ENCODE results near the gene SPTLC2.

The SPTLC2 gene

GRCh38 chr14:77467801-77468200 lies 148.6 kb downstream of the SPTLC2 start:
- no peak for DNase-seq (ENCODE audit: low spot score)

DNA sequence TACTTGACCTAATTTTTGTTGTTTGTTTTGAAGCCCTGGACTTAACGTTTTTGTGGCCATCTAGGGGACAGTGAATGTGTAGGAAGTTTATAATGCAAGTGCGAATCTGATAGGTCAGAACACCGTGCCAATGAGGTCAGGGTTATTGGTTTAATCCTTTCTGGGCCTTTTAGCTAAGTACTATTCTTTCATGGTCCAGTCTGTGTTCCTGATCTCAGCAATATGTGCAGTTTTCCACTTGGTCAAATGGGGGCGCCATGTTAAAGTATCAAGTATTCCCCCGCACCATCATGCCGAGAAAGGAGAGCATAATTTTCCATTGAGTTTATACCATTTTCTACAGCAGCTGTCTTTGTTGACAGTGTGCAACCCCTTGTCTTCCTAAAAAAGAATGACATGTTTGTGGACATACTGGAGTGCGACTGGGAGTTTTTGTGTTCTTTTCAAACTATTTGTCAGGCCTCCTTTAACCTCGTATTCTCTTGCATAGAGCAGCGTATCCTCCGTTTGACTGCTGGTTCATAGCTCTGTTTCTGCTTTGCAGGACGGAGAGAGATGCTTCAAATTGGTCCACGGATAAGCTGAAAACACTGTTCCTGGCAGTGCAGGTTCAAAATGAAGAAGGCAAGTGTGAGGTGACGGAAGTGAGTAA lies 157.2 kb downstream of the SPTLC2 start:
- DNase-seq (ENCODE audit: low spot score): no peak

- DNase-seq (ENCODE audit: low spot score): no peak
These were observed 158.0 kb downstream of the SPTLC2 start for GRCh38 chr14:77458249-77458950.

DNA sequence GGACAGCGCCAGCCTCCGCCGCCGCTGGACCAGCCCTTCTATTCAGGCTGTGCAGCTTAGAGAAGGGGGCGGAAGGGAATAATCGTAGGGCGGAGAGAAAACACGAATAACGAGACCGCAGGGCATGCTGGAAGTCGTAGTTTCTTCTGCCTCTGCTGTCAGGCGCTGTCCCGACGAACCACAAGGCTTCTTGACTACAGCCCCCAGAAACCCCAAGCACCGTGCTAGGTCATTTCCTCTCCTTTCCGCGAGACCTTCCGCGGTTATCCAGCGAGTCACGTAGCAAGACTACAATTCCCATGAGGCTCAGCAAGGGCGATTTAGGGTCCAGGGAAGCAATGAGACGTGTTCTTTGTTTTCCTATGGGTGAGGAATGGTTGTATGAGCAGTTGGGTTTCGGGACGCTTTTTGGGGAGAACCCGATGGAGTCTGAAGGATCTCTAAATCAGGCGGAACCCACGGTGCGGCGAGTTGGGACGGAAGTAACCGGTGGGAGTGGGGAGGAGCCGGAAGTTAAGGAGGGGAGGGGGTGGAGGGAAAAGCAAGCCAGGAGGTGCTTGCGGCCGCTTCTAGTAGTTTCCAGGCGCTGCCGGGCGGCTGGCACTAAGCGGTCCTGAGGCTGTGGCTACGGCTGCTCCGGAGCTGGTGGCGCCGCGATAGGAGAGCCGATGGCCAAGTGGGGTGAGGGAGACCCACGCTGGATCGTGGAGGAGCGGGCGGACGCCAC lies 158.8 kb downstream of the SPTLC2 start, which contains the start of the genes AHSA1 and VIPAS39:
Gene AHSA1 (plus strand): TSS at position 572 of the 727 bp plus-strand sequence. CDS start 97 bp downstream, at position 669.
Gene VIPAS39 (minus strand): TSS at position 80 of the 727 bp plus-strand sequence. CDS start 3,499 bp downstream, outside the sequence.
- peak; percentile 96 for DNase-seq (ENCODE audit: low spot score)

DNA sequence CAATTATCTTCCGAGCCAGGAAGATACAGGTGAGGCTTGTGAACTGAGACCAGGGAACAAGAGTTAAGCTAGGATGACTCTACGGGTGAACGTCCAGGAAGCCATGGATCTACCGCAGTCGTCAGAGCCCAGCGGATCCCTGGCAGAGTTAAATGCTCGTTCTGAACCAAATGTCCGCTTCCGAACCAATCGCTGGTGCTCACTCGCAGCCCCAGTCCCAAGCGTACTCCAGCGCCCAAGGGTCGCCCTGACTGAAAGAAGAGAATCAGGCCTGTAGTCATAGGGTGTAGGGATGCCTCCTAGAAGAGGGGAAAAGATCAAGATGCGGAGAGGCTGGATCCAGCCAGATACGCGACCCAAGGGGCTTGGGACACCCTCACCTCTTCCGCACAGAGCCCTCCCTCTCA lies 159.3 kb downstream of the SPTLC2 start:
- DNase-seq (ENCODE audit: low spot score): no peak
